Measurements from ENCODE around the gene INTS6. TPM values are rescaled to one million over a fixed set of nuclear protein-coding genes. Genes with fewer than 3 reads are reported as not detected.

The INTS6 gene
- total RNA-seq, 1 experiment from 2014 or later = 26.6 TPM

DNA sequence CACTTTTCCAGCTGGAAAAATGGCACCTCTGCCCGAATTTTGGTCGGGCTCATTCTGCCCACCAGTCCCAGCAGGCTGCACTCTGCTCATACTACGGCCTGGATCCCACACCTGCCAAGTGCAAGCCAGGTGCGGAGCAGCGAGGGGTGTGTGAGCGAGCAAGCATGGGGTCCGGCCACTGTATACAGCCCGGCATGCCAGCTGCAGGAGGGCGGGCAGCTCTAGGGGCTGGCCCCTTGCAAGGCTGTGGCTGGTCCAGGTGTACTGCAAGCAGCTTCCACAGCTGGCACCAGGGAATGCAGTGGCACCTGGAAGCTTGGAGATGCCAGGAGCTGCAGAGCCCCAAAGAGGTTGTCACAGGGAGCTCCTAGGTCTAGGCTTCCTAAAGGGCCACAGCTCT lies 2.7 kb upstream of the INTS6 start:
- CTCF ChIA-PET = no interaction called here
- no peak for TF ChIP-seq EZH2phosphoT487 (IDR thresholded peaks at IDR 0.05; ENCODE audit: borderline replicate concordance, low read length)
- no peaks in the 10 kb centered on the region for H3K9me3 ChIP-seq (ENCODE audit: low read length)
- no peak overlapping the region for H2AFZ ChIP-seq (ENCODE audit: low read length)
- no peaks in the 10 kb centered on the region for H4K20me1 ChIP-seq (ENCODE audit: low read length)
- no peak for DNase-seq
- no peak overlapping the region for H3K27ac ChIP-seq (ENCODE audit: low read length)
- no TSS peak for BruUV-seq (replicated peaks)
- H3F3A ChIP-seq (ENCODE audit: low read length, unreplicated experiment) = no peaks in the 10 kb centered on the region
- no peak overlapping the region for H3K4me3 ChIP-seq (ENCODE audit: low read length)
- no peak overlapping the region for H3K9ac ChIP-seq (ENCODE audit: low read length)
- no peak overlapping the region for H3K4me2 ChIP-seq (ENCODE audit: low read length)
- POLR2A ChIA-PET (ENCODE audit: unreplicated experiment) = no interaction called here
- peaks cover 3% of the 10 kb centered on the region; the same call in 1 of the 2 replicates for H3K36me3 ChIP-seq (ENCODE audit: low read depth, low read length)
- H3K27me3 ChIP-seq (ENCODE audit: low read length) = no peaks in the 10 kb centered on the region
- no peaks in the 10 kb centered on the region for H3K9me2 ChIP-seq (replicated peaks; ENCODE audit: low read length)
- H3K4me1 ChIP-seq (ENCODE audit: insufficient read depth, low read length) = peaks cover 17% of the 10 kb centered on the region
- intact Hi-C loops (cut with micrococcal nuclease) = no loop called here
- H3K79me2 ChIP-seq (ENCODE audit: low read length) = peaks cover 24% of the 10 kb centered on the region
- no peak for ATAC-seq

DNA sequence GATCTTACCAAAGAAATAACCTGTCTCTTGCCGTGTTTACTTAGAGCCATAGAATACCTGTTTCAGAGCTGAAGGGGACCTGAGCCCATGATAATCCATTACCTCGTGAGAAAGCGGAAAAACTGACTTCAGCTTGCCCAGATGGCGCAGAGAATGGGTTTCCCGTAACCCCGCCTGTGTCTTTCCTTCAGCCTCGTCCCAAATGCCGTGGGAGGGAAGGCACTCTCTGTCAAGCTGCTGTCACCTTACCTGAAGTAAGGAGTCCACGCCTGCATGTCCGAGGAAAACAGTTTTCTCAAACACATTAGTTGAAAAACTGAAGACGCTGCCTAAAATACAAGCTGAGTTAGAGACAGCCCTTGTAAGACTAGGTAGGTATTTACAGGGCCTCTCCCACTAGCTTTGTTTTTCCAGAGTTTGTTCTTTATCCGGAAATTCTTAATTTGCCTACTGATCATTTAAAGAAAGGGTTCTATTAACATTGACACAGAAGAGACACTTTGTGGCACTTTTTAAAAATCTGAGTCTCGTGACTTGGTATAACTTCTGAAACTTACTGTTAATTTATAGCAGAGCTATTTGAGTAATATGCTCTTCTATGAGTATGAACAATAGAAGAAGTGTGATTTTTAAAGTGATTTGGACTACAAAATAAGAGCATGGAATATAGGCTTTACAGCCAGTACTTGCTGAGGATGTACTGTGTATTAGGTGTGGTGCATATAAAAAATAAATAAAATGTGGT lies 1.3 kb upstream of the INTS6 start:
- Histone ChIP-seq H3K9ac (ENCODE audit: low read length) (peak overlapping the region; percentile 86), H3F3A (ENCODE audit: low read length, unreplicated experiment) (no peaks in the 10 kb centered on the region), H2AFZ (ENCODE audit: low read length) (peak overlapping the region; percentile 76), H3K79me2 (ENCODE audit: low read length) (peaks cover 38% of the 10 kb centered on the region), H3K36me3 (ENCODE audit: low read depth, low read length) (peaks cover 16% of the 10 kb centered on the region; the same call in 1 of the 2 replicates), H4K20me1 (ENCODE audit: low read length) (no peaks in the 10 kb centered on the region), H3K9me2 (replicated peaks; ENCODE audit: low read length) (no peaks in the 10 kb centered on the region), H3K9me3 (ENCODE audit: low read length) (no peaks in the 10 kb centered on the region), H3K4me2 (ENCODE audit: low read length) (peak overlapping the region; percentile 91), H3K27ac (ENCODE audit: low read length) (peak overlapping the region; percentile 81), H3K4me3 (ENCODE audit: low read length) (peak overlapping the region; percentile 81), H3K4me1 (ENCODE audit: insufficient read depth, low read length) (peaks cover 23% of the 10 kb centered on the region), H3K27me3 (ENCODE audit: low read length) (no peaks in the 10 kb centered on the region)
- ChIA-PET POLR2A (ENCODE audit: unreplicated experiment) (interaction anchor here (0.5 to 0.7 kb wide), 4 partner anchors 10 to 240 kb away, joined by 3 to 7 read pairs (median 6); no protein-coding TSS in a partner anchor), CTCF (interaction anchor here (0.8 kb wide), 1 partner anchor 344 kb away, joined by 7 read pairs; no protein-coding TSS in a partner anchor)
- ATAC-seq (no peak), DNase-seq (peak; percentile 9)
- TF ChIP-seq EZH2 (IDR thresholded peaks at IDR 0.05; ENCODE audit: low read length, unreplicated experiment) (no peak), EZH2phosphoT487 (IDR thresholded peaks at IDR 0.05; ENCODE audit: borderline replicate concordance, low read length) (no peak)
- TF ChIP-seq, protein P1, sequence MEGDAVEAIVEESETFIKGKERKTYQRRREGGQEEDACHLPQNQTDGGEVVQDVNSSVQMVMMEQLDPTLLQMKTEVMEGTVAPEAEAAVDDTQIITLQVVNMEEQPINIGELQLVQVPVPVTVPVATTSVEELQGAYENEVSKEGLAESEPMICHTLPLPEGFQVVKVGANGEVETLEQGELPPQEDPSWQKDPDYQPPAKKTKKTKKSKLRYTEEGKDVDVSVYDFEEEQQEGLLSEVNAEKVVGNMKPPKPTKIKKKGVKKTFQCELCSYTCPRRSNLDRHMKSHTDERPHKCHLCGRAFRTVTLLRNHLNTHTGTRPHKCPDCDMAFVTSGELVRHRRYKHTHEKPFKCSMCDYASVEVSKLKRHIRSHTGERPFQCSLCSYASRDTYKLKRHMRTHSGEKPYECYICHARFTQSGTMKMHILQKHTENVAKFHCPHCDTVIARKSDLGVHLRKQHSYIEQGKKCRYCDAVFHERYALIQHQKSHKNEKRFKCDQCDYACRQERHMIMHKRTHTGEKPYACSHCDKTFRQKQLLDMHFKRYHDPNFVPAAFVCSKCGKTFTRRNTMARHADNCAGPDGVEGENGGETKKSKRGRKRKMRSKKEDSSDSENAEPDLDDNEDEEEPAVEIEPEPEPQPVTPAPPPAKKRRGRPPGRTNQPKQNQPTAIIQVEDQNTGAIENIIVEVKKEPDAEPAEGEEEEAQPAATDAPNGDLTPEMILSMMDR (conservative IDR thresholded peaks at IDR 0.05; ENCODE audit: low read depth, low read length) = no peak
- intact Hi-C loops (cut with micrococcal nuclease) = loop anchor here (1.0 to 5.0 kb wide), 3 partner anchors 68 to 183 kb away; partner anchors contain the start of gene WDFY2
- TSS peak; percentile 85 for BruUV-seq (replicated peaks)

DNA sequence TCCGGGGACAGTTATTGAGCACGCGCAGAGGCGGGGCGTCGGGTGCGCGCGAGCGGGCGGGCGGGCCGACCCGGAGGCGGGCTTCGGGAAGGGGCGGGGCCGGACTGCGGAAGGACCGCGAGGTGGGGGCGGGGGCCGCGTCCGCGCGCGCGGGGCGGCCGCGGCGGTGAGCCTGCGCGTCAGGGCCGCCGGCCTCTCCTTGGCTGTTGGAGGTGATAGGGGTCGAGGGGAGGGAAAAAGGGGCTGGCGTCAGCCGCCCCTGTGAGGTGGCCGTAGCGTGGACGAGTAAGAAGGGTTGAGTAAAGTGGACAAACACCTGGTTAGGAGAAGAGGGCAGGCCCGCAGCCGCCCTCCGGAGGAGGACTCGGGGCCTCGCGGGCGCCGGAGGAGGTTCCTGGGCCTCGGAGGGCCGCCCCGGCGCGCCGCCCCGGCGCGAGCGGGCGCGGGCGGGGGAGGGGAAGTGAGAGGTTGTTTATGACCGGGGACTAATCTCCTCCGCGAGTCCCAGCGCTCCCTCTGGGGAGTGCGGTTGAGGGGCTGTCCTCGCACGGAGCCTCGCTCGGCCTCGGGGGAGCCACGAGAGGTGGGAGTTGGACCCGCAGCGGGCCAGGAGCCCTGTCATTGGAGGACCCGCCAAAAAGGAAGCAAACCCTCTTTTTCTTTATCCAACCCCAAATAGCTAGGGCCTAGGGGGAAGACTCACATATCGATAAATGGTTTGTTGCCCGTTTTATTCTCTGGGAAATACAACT lies 547 bp upstream of the INTS6 start:
- peaks cover 43% of the 10 kb centered on the region for H3K79me2 ChIP-seq (ENCODE audit: low read length)
- no TSS peak for BruUV-seq (replicated peaks)
- ChIA-PET POLR2A (ENCODE audit: unreplicated experiment) (interaction anchor here (0.5 to 1.9 kb wide), 32 partner anchors 11 to 1242 kb away, joined by 3 to 11 read pairs (median 4); no protein-coding TSS in a partner anchor), CTCF (interaction anchor here (0.8 to 1.0 kb wide), 2 partner anchors 328 to 345 kb away, joined by 3 to 7 read pairs; no protein-coding TSS in a partner anchor)
- H3K36me3 ChIP-seq (ENCODE audit: low read depth, low read length) = peaks cover 21% of the 10 kb centered on the region; the same call in 1 of the 2 replicates
- no peaks in the 10 kb centered on the region for H3K27me3 ChIP-seq (ENCODE audit: low read length)
- no peaks in the 10 kb centered on the region for H3K9me3 ChIP-seq (ENCODE audit: low read length)
- ATAC-seq = peak; percentile 61
- H3K9me2 ChIP-seq (replicated peaks; ENCODE audit: low read length) = no peaks in the 10 kb centered on the region
- peak overlapping the region; percentile 86 for H3K9ac ChIP-seq (ENCODE audit: low read length)
- peak overlapping the region; percentile 76 for H2AFZ ChIP-seq (ENCODE audit: low read length)
- no peak for DNase-seq
- peaks cover 23% of the 10 kb centered on the region for H3K4me1 ChIP-seq (ENCODE audit: insufficient read depth, low read length)
- TF ChIP-seq EZH2 (IDR thresholded peaks at IDR 0.05; ENCODE audit: low read length, unreplicated experiment) (no peak), EZH2phosphoT487 (IDR thresholded peaks at IDR 0.05; ENCODE audit: borderline replicate concordance, low read length) (no peak)
- TF ChIP-seq, protein P1 (conservative IDR thresholded peaks at IDR 0.05; ENCODE audit: low read depth, low read length) = no peak
- H3K27ac ChIP-seq (ENCODE audit: low read length) = peak overlapping the region; percentile 81
- H3F3A ChIP-seq (ENCODE audit: low read length, unreplicated experiment) = no peaks in the 10 kb centered on the region
- no peaks in the 10 kb centered on the region for H4K20me1 ChIP-seq (ENCODE audit: low read length)
- peak overlapping the region; percentile 81 for H3K4me3 ChIP-seq (ENCODE audit: low read length)
- peak overlapping the region; percentile 91 for H3K4me2 ChIP-seq (ENCODE audit: low read length)
- intact Hi-C loops (cut with micrococcal nuclease) = loop anchor here (1.0 to 5.0 kb wide), 3 partner anchors 69 to 184 kb away; partner anchors contain the start of gene WDFY2

Measured in PC-3 (cell line).